ENCODE measurements around the gene RNASE8.
"Not testable (repeated sequence)": the region's sequence is repeated elsewhere in the genome, so short reads cannot be mapped to it uniquely, and the experiment has no call there.

Gene RNASE8, protein sequence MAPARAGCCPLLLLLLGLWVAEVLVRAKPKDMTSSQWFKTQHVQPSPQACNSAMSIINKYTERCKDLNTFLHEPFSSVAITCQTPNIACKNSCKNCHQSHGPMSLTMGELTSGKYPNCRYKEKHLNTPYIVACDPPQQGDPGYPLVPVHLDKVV

DNA sequence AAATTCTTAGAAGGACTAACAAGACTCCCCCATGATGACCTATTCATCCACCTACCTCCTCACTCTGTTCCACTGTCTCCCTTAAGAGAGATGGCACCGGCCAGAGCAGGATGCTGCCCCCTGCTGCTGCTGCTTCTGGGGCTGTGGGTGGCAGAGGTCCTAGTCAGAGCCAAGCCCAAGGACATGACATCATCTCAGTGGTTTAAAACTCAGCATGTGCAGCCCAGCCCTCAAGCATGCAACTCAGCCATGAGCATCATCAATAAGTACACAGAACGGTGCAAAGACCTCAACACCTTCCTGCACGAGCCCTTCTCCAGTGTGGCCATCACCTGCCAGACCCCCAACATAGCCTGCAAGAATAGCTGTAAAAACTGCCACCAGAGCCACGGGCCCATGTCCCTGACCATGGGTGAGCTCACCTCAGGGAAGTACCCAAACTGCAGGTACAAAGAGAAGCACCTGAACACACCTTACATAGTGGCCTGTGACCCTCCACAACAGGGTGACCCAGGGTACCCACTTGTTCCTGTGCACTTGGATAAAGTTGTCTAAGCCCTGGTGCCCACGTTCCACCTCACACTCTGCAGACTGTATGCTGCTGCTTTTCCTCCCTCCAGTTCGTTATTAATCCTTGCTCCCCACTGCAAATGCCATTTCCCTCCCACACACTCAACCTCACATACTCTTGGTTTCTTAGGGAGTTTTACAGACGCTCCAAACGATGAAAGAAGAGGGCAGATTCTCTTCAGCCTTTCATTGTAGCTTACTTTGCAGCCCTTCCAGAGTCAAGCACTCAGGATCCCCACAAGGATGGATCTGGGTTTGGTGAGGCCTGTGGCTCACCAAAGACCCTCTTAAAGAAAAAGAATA, at the start of gene RNASE8:
TSS of gene RNASE8 (plus strand) at position 20 of the 873 bp plus-strand sequence. CDS start at position 91, 71 bp downstream.
- no peak for DNase-seq (ENCODE audit: low spot score)

- not testable (repeated sequence) for DNase-seq (ENCODE audit: low spot score)
These were observed 47.9 kb upstream of the RNASE8 start for GRCh38 chr14:21009721-21010120.

DNA sequence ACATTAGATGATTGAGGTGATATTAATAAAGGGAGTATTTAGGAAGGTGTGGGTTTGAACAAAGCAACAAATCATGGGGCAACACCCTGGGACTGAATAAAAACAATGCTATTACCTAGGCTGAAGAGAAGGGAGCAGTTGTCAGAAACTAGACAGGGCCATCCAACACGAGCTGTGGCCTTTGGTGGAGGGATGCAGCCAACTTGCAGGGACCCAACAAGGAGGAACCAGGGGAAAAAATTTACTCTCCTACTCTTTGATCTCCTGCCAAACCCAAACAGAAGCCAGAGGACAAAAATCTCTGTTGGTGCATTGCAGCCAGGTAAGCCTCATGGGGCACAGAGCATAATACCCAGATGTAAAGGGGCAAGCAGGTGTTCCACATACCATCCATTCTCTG, 46.5 kb upstream of the RNASE8 start:
- DNase-seq (ENCODE audit: low spot score) = no peak

GRCh38 chr14:21014761-21015190, 42.8 kb upstream of the RNASE8 start:
- peak; percentile 87 for DNase-seq (ENCODE audit: low spot score)

GRCh38 chr14:21015312-21015711, 42.3 kb upstream of the RNASE8 start:
- no peak for DNase-seq (ENCODE audit: low spot score)

- no peak for DNase-seq (ENCODE audit: low spot score)
These were observed 41.0 kb upstream of the RNASE8 start for GRCh38 chr14:21016413-21017190.

DNA sequence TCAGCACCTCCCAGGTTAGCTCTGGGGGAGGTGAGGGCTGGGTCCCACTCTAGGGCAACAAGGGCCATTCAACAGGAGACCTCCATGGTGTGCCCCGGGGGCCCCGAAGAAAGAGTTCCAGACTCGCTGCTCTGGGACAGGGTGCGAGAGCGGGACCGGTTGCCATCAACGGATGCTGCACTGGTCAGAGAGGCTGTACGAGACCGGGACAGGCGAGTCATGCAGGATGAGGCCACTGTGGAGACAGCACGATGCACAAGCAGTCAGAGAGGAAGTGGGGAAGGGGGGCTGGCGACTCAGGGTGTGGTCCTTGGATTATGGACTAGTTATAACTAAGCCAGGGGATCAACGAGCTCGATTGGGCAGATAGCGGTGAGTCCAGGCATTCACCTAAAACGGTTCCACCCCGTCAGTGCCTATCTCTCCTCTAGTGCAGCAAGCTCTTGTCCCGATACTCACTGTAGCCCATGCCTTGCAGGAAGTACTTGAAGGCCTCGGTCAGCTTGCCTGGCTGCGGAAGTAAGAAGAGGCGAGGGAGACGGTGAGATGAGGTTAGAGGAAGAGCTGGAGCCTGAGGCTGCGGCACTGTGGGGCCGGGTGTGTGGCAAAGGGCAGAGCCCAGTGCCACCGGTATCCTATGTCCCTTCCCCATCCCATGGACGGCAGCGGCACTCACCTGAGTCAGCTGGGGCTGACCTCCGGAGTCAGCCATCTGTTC, 39.9 kb upstream of the RNASE8 start:
- no peak for DNase-seq (ENCODE audit: low spot score)

- DNase-seq (ENCODE audit: low spot score) = no peak
These were observed 39.3 kb upstream of the RNASE8 start for GRCh38 chr14:21018286-21018685.

GRCh38 chr14:21018781-21019180, 38.8 kb upstream of the RNASE8 start:
- no peak for DNase-seq (ENCODE audit: low spot score)

GRCh38 chr14:21019366-21019765, 38.3 kb upstream of the RNASE8 start:
- DNase-seq (ENCODE audit: low spot score) = no peak

- no peak for DNase-seq (ENCODE audit: low spot score)
These were observed 36.6 kb upstream of the RNASE8 start for GRCh38 chr14:21020977-21021545.

DNA sequence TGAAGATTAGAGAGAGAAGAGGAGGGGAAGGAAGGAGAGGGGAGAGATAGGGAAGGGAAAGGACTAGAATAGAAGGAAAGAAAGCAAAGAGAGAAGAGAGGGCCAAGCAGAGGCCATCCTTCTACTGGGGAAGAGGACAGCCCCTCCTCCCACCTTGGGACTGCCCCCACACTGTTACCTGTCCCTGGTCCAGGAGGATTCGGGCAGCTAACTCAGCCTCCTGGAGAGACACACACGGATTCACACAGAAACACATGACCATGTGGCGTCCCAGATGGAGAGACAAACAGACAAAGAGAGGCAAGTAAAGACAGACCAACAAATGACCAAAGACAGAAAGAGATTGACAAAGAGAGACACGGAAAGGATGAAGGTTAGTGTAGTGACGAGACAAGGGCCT, 34.9 kb upstream of the RNASE8 start:
- no peak for DNase-seq (ENCODE audit: low spot score)

DNA sequence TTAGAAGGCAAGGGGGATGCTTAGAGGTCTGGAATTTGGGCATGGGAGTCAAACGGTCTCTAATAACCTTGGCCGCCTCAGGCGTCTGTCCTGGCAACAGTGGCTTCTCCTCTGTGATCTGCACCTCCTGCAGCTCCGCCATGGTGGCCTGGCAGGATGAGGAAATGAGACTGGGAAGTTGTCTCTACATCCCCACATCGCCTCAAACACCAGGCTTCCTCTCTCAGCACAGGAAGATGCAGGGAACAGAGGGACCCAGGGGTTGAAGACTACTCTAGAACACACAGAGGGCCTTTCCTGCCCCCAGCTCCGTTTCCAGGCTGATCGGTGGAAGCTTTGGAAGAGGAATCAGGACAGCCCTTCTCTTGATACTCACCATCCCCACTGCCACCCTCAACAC, 34.4 kb upstream of the RNASE8 start:
- no peak for DNase-seq (ENCODE audit: low spot score)

DNA sequence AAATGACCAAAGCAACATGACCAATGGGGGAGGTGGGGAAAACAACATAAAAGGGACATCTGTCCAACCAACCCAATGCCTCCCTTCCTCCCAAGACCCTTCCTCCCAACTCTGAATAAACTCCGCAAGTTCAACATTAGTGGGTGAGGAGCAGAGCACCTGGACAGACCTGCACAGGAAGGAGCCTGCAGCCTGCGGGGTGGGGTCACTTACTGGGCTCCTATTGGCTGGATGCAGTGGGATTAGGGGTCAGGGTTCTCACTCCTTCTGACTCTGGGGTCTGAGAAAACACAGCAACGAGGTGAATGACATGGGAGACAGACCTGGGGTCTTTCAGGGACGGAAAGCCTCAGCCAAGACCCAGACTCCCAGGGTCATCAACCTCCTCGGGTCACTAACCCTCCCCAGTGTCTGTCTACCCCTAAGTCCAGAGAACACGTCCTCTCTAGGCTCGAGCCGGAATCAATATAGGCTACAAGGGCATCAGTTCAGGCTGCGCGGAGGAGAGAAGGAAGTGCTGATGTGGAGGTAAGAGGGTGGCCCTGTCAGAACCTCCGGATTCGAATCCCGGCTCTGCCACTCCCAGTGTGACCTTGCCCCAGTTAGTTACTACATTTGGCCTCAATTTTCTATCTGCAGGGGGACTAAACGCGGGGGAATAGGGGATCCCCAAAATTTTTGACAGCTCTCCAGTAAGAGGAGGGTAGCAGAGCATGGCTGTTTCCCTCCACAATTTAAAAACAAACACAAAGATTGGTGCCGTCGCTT, 33.6 kb upstream of the RNASE8 start:
- no peak for DNase-seq (ENCODE audit: low spot score)

DNA sequence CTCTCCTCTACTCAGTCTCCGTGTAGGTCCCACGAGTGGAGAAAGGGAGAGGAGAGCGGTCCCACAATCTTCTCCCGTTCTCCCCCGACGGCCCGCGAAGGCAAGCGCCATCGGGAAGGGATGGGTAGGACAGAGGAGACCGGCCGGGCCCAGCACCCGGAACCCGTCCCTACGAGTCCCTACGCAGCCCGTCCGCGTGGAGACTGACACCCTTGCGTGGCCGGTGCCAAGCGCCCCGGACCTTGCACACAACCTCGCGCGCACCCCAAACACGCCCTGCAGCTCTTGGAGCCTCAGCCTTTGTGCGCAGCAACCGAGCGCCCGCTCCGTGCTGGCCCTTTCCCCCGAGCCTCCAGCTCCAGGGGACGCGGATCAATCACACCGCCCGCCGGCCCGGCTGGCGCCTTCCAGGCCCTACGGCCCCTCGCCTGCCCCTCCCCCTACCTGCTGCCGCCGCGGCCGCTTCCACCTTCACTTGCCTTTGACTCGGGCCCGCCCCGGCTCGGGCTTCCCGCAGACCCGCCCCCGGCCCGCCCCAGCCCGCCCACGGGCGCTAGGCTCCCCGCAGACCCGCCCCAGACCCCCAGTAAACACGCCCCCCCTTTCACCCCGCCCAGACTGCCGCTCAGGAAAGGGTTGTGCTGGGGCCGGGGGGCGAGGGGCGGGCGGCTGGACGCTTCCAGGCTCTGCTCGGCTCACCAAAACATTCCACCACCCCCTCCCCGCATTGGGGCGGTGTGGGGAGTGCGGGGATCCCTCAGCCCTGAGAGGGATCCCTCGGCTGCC, 32.8 kb upstream of the RNASE8 start, which contains the start of gene NDRG2:
TSS of gene NDRG2 (minus strand) at position 477 of the 786 bp plus-strand sequence. CDS start 1,746 bp downstream, outside the sequence.
- DNase-seq (ENCODE audit: low spot score) = peak; percentile 86

- DNase-seq (ENCODE audit: low spot score) = peak; percentile 66
These were observed 32.0 kb upstream of the RNASE8 start for GRCh38 chr14:21025371-21026273.

DNA sequence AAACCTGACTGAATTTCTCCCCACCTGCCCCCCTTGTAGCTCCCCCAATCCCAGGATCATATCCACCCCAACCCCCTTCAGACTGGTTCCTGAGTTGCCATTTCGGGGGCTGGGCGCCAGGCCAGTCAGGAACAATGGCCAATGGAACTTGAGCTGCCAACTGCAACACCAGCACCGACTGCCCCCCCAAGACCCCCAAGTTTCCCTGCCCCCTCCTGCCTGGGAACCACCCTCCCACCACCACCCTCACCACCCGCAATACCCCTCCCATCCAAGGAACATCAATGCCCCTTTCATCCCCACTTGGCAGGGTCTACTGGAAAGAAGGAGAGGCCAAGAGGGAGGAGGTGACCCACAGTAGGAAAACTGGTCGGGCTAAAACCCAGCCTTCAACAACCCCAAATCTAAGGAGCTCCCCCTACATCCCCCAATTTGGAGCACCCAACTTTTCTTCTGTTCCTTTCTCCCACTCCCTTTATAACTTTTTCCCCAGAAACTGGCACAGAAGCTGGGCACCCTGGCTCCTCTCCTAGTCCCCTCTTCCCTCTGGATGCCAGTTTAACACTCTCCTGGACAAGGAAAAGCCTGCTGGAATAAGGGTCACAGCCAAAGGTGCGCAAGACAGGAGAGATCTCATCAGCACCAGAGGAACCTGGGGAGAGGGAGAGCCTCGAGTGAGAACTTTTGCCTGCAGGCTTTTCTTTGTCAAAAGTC, 31.2 kb upstream of the RNASE8 start:
- no peak for DNase-seq (ENCODE audit: low spot score)

DNA sequence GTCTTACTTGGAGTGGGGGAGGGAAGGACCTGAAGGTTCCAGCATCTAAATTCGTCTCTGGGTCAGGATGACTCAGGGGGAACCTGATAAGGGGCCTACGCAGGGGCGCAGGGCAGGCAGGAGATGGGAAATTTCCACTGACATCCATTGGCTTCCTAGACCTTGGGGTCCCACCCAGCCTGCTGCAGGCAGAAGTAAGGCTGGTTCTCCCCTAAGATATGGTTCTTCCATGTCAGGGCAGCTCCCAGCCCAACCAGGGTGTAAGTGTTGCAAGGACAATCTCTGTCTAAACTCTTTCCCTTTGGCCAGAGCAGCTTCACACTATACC, 30.7 kb upstream of the RNASE8 start:
- no peak for DNase-seq (ENCODE audit: low spot score)
